OCI-LY3 (cell line): ENCODE results near the gene HDAC1.
"Not testable (repeated sequence)": the region's sequence is repeated elsewhere in the genome, so short reads cannot be mapped to it uniquely, and the experiment has no call there.

Experiments used
- H2AFZ ChIP-seq: fragments of 200-600, 300-600 bp; shearing (Covaris generic); 2 replicates; pipeline ENCODE4 v1.6.0; 2014; ENCODE audit warnings: antibody characterized with exemption, low read depth, low read length
- H3K27ac ChIP-seq: fragments of 200-600, 300-600 bp; sonication (generic); 2 replicates; pipeline ENCODE4 v1.5.1; 2014; ENCODE audit warnings: mild to moderate bottlenecking, low read length, moderate library complexity, mixed read lengths
- H3K27me3 ChIP-seq: fragments of 200-600, 300-600 bp; sonication (generic); 2 replicates; pipeline ENCODE4 v1.6.1; 2014; ENCODE audit warnings: low read depth, low read length, mixed read lengths
- H3K36me3 ChIP-seq: fragments of 200-600, 300-600 bp; sonication (generic); replicated peaks from 2 replicates; pipeline ENCODE3; 2014; ENCODE audit warnings: low read depth, low read length, mixed read lengths
- H3K4me1 ChIP-seq: fragments of 300-600, 200-600 bp; sonication (generic); 2 replicates; pipeline ENCODE4 v1.6.1; 2014; ENCODE audit warnings: low read length, mixed read lengths
- H3K4me2 ChIP-seq: fragments of 200-600, 300-600 bp; sonication (generic); 2 replicates; pipeline ENCODE4 v1.6.1; 2014; ENCODE audit warnings: low read length, mixed read lengths
- H3K4me3 ChIP-seq: fragments of 300-600, 200-600 bp; sonication (generic); 2 replicates; pipeline ENCODE4 v1.5.1; 2014; ENCODE audit warnings: antibody characterized with exemption, mild to moderate bottlenecking, low read length, moderate library complexity
- H3K79me2 ChIP-seq: fragments of 300-600, 200-600 bp; shearing (Covaris generic); 2 replicates; pipeline ENCODE4 v1.6.1; 2014; ENCODE audit warnings: mild to moderate bottlenecking, low read length, mixed read lengths
- H3K9ac ChIP-seq: fragments of 300-600, 200-600 bp; shearing (Covaris generic); 2 replicates; pipeline ENCODE4 v1.6.0; 2014; ENCODE audit warnings: mild to moderate bottlenecking, low read length, moderate library complexity
- H3K9me3 ChIP-seq: fragments of 200-600, 300-600 bp; shearing (Covaris generic); 2 replicates; pipeline ENCODE4 v1.6.1; 2014; ENCODE audit warnings: low read length, mixed read lengths; ENCODE audit not compliant: insufficient read depth
- H4K20me1 ChIP-seq: fragments of 200-600, 300-600 bp; sonication (generic); 2 replicates; pipeline ENCODE4 v1.6.1; 2016; ENCODE audit warnings: low read length, mixed read lengths; ENCODE audit not compliant: insufficient read depth
- CTCF ChIP-seq: fragments of 200-600, 300-600 bp; sonication (generic); IDR thresholded peaks from 2 replicates; pipeline ENCODE4 v1.5.1; 2014; ENCODE audit warnings: antibody characterized with exemption, low read length, low read depth
- EZH2phosphoT487 ChIP-seq: fragments of 200-600 bp; shearing (Covaris generic); IDR thresholded peaks from 2 replicates; pipeline ENCODE4 v1.6.1; 2018; ENCODE audit warnings: antibody characterized with exemption, mixed run types, low read depth

Gene HDAC1

GRCh38 chr1:32353886-32354570 lies 62.1 kb downstream of the HDAC1 start:
- no peak overlapping the region for H3K9ac ChIP-seq
- H3K4me2 ChIP-seq: no peak overlapping the region
- H3K9me3 ChIP-seq: no peaks in the 10 kb centered on the region
- H3K36me3 ChIP-seq: no peaks in the 10 kb centered on the region
- no peaks in the 10 kb centered on the region for H4K20me1 ChIP-seq
- H3K4me3 ChIP-seq: no peak overlapping the region
- no peak overlapping the region for H2AFZ ChIP-seq
- TF ChIP-seq CTCF (no peak), EZH2phosphoT487 (no peak)
- no peak overlapping the region for H3K27ac ChIP-seq
- H3K79me2 ChIP-seq: no peaks in the 10 kb centered on the region
- H3K4me1 ChIP-seq: peaks cover 11% of the 10 kb centered on the region
- H3K27me3 ChIP-seq: no peaks in the 10 kb centered on the region

DNA sequence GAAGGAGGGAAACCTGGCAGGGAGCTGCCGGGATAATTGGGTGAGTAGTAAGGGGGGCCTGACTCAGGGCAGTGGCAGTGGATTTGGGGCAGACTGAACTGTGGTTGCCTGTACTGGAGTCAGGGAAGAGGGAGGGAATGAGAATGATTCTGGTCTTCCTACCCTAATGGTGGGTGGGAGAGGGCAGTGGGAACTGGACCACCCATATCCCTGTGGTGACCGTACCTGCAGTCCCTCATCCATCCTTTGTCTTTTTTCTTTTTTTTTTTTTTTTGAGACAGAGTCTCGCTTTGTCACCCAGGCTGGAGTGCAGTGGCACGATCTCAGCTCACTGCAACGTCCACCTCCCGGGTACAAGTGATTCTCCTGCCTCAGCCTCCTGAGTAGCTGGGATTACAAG lies 63.9 kb downstream of the HDAC1 start:
- not testable (repeated sequence) for H3K9me3 ChIP-seq, H3K4me3 ChIP-seq, H3K79me2 ChIP-seq, H3K4me1 ChIP-seq, H3K4me2 ChIP-seq, H3K27ac ChIP-seq, H2AFZ ChIP-seq, H3K27me3 ChIP-seq, H3K36me3 ChIP-seq, H4K20me1 ChIP-seq, H3K9ac ChIP-seq

DNA sequence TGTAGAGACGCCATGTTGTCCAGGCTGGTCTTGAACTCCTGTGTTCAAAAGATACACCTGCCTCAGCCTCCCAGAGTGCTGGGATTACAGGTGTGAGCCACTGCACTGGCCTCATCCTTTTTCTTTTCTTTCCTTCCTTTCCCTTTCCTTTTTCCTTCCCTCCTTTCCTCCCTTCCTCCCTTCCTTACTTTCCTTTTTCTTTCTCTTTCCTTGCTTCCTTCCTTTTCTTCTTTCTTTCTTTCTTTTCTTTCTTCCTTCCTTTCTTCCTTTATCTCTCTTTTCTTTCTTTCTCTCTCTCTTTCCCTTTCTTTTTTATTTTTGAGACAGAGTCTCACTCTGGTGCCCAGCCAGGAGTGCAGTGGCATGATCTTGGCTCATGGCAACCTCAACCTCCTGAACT lies 64.6 kb downstream of the HDAC1 start:
- Histone ChIP-seq H3K4me1 (peaks cover 5% of the 10 kb centered on the region; the same call in 1 of the 2 replicates), H3K9ac (no peak overlapping the region)
- TF ChIP-seq CTCF (no peak), EZH2phosphoT487 (no peak)

GRCh38 chr1:32357614-32358013 lies 65.7 kb downstream of the HDAC1 start:
- Histone ChIP-seq H3K79me2 (no peaks in the 10 kb centered on the region), H3K4me1 (no peaks in the 10 kb centered on the region), H3K4me3 (no peak overlapping the region), H3K9ac (no peak overlapping the region), H4K20me1 (no peaks in the 10 kb centered on the region), H3K36me3 (no peaks in the 10 kb centered on the region), H2AFZ (no peak overlapping the region), H3K9me3 (no peaks in the 10 kb centered on the region), H3K27me3 (no peaks in the 10 kb centered on the region), H3K4me2 (no peak overlapping the region), H3K27ac (no peak overlapping the region)
- TF ChIP-seq EZH2phosphoT487 (no peak), CTCF (no peak)

More for the DNA sequence above, 64.6 kb downstream of the HDAC1 start:
- no peaks in the 10 kb centered on the region for H3K36me3 ChIP-seq
- no peak overlapping the region for H3K27ac ChIP-seq
- H3K79me2 ChIP-seq: no peaks in the 10 kb centered on the region
- H3K27me3 ChIP-seq: no peaks in the 10 kb centered on the region
- no peaks in the 10 kb centered on the region for H4K20me1 ChIP-seq
- no peak overlapping the region for H3K4me2 ChIP-seq
- no peak overlapping the region for H2AFZ ChIP-seq
- H3K9me3 ChIP-seq: no peaks in the 10 kb centered on the region
- H3K4me3 ChIP-seq: no peak overlapping the region

GRCh38 chr1:32358435-32358834 lies 66.6 kb downstream of the HDAC1 start:
- Histone ChIP-seq H3K4me3 (no peak overlapping the region), H3K27ac (no peak overlapping the region), H3K27me3 (no peaks in the 10 kb centered on the region), H2AFZ (no peak overlapping the region), H3K9ac (no peak overlapping the region), H4K20me1 (no peaks in the 10 kb centered on the region), H3K4me2 (no peak overlapping the region), H3K9me3 (no peaks in the 10 kb centered on the region), H3K79me2 (no peaks in the 10 kb centered on the region), H3K36me3 (no peaks in the 10 kb centered on the region), H3K4me1 (no peaks in the 10 kb centered on the region)
- TF ChIP-seq CTCF (no peak), EZH2phosphoT487 (no peak)
